Measurements from ENCODE around the gene NAGS.

DNA sequence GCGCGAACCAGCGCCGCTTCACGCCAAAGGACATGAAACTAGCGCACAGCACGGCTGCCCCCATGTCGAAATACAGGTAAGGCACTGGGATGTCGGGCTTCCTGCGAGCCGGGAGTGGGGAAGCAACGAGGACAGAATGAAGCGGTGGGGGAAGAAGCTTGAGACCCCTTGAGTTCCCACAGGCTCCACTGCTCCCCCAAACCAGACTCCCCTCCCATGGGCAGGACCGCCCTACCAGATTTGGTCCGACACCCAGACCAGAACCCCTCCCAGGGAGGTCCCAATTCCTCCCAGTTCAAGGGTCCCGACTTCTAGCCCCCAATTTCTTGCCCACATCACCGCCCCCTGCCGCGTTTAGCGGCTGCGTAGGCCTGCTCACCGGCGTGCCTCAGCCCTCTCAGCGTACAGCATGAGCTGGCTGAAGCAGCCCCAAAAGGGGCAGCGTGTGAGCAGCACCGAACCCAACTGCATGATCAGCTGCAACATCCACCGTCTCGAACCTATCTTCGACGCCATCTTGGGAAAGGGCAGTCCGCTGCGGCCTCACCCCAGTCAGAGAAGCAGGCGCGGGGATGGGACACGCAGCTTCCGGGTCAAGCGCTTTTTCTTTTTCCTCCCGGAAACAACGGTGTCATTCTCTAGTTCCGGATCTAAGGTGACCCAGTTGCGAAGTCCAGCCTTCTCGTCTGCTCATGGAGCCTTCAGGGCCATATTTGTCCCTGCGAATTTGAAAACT is 10.2 kb downstream of the NAGS start, which contains the start of gene TMEM101:
- TF ChIP-seq, protein P1, sequence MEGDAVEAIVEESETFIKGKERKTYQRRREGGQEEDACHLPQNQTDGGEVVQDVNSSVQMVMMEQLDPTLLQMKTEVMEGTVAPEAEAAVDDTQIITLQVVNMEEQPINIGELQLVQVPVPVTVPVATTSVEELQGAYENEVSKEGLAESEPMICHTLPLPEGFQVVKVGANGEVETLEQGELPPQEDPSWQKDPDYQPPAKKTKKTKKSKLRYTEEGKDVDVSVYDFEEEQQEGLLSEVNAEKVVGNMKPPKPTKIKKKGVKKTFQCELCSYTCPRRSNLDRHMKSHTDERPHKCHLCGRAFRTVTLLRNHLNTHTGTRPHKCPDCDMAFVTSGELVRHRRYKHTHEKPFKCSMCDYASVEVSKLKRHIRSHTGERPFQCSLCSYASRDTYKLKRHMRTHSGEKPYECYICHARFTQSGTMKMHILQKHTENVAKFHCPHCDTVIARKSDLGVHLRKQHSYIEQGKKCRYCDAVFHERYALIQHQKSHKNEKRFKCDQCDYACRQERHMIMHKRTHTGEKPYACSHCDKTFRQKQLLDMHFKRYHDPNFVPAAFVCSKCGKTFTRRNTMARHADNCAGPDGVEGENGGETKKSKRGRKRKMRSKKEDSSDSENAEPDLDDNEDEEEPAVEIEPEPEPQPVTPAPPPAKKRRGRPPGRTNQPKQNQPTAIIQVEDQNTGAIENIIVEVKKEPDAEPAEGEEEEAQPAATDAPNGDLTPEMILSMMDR (IDR thresholded peaks at IDR 0.05; ENCODE audit: insufficient read depth, low read depth, low read length), result no peak
- TF ChIP-seq EZH2 (IDR thresholded peaks at IDR 0.05; ENCODE audit: insufficient read depth, low read length), result no peak

Measured in astrocyte (in vitro differentiated cells and primary cell).